ENCODE measurements around the gene ARHGAP28.

The ARHGAP28 gene

GRCh38 chr18:6950641-6951040, 221.1 kb downstream of the ARHGAP28 start:
- Histone ChIP-seq H3K79me2 (ENCODE audit: control insufficient read depth, low read length) (no peaks in the 10 kb centered on the region), H4K20me1 (ENCODE audit: control insufficient read depth, insufficient read depth, low read depth, low read length) (no peaks in the 10 kb centered on the region), H3F3A (ENCODE audit: control insufficient read depth, insufficient read depth) (no peaks in the 10 kb centered on the region), H3K4me3 (ENCODE audit: low read length) (no peak overlapping the region), H3K4me1 (ENCODE audit: control insufficient read depth, low read length) (no peaks in the 10 kb centered on the region), H3K9me2 (replicated peaks; ENCODE audit: control insufficient read depth, low read length) (no peaks in the 10 kb centered on the region), H3K36me3 (ENCODE audit: control insufficient read depth, low read length) (no peaks in the 10 kb centered on the region), H3K4me2 (ENCODE audit: low read length) (no peak overlapping the region), H3K27me3 (ENCODE audit: control insufficient read depth, low read length) (no peaks in the 10 kb centered on the region), H3K27ac (ENCODE audit: low read depth, low read length) (no peak overlapping the region), H3K9me3 (ENCODE audit: control insufficient read depth, insufficient read depth, low read length) (peaks cover 3% of the 10 kb centered on the region; the same call in 1 of the 2 replicates)
- TF ChIP-seq, protein P1, sequence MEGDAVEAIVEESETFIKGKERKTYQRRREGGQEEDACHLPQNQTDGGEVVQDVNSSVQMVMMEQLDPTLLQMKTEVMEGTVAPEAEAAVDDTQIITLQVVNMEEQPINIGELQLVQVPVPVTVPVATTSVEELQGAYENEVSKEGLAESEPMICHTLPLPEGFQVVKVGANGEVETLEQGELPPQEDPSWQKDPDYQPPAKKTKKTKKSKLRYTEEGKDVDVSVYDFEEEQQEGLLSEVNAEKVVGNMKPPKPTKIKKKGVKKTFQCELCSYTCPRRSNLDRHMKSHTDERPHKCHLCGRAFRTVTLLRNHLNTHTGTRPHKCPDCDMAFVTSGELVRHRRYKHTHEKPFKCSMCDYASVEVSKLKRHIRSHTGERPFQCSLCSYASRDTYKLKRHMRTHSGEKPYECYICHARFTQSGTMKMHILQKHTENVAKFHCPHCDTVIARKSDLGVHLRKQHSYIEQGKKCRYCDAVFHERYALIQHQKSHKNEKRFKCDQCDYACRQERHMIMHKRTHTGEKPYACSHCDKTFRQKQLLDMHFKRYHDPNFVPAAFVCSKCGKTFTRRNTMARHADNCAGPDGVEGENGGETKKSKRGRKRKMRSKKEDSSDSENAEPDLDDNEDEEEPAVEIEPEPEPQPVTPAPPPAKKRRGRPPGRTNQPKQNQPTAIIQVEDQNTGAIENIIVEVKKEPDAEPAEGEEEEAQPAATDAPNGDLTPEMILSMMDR (IDR thresholded peaks at IDR 0.05; ENCODE audit: low read depth, low read length, poor library complexity, severe bottlenecking), result no peak
- TF ChIP-seq EZH2phosphoT487 (IDR thresholded peaks at IDR 0.05; ENCODE audit: borderline replicate concordance, low read length), result no peak

DNA sequence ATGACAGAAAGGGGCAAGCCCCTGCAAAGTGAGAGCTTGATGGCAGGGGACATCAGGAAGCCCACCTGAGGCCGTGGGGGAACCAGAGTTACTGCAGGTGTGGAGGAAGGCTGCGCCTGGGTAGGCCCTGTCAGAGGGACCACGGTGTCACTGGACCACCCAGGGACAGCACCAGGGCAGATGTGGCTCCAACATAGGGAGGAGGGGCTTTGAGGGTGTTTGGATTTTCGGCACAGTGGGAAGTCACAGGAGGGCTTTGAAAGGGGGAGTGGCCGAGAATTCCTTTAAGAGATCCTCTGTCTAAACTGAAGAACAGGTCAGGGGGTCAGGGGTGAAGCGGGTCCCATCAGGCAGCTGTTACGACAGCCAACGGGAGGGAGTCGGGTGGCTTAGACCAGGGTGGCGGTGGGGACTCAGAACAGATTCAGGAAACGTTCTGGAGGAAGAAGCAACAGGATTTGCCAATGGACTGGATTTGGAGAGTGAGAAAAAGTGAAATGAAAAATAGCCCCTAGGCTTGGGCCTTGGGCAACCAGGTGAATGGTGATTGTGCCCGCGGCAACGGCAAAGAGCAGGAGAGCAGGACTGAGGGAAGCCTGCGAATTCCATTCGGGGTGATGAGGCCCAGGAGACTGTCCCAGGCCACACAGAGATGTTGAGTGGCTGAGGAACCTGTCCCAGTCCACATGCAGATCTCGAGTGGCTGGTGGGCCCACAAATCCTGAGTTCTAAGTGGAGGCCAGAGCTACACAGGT, 222.0 kb downstream of the ARHGAP28 start:
- no peaks in the 10 kb centered on the region for H3K79me2 ChIP-seq (ENCODE audit: control insufficient read depth, low read length)
- H3K9me3 ChIP-seq (ENCODE audit: control insufficient read depth, insufficient read depth, low read length), result peaks cover 3% of the 10 kb centered on the region; the same call in 1 of the 2 replicates
- no peaks in the 10 kb centered on the region for H3K36me3 ChIP-seq (ENCODE audit: control insufficient read depth, low read length)
- no peak overlapping the region for H3K4me3 ChIP-seq (ENCODE audit: low read length)
- TF ChIP-seq, protein P1 (IDR thresholded peaks at IDR 0.05; ENCODE audit: low read depth, low read length, poor library complexity, severe bottlenecking), result no peak
- TF ChIP-seq EZH2phosphoT487 (IDR thresholded peaks at IDR 0.05; ENCODE audit: borderline replicate concordance, low read length), result no peak
- no peaks in the 10 kb centered on the region for H3K9me2 ChIP-seq (replicated peaks; ENCODE audit: control insufficient read depth, low read length)
- H3K4me1 ChIP-seq (ENCODE audit: control insufficient read depth, low read length), result no peaks in the 10 kb centered on the region
- no peaks in the 10 kb centered on the region for H3K27me3 ChIP-seq (ENCODE audit: control insufficient read depth, low read length)
- no peak overlapping the region for H3K27ac ChIP-seq (ENCODE audit: low read depth, low read length)
- no peak overlapping the region for H3K4me2 ChIP-seq (ENCODE audit: low read length)
- no peaks in the 10 kb centered on the region for H4K20me1 ChIP-seq (ENCODE audit: control insufficient read depth, insufficient read depth, low read depth, low read length)
- H3F3A ChIP-seq (ENCODE audit: control insufficient read depth, insufficient read depth), result no peaks in the 10 kb centered on the region

DNA sequence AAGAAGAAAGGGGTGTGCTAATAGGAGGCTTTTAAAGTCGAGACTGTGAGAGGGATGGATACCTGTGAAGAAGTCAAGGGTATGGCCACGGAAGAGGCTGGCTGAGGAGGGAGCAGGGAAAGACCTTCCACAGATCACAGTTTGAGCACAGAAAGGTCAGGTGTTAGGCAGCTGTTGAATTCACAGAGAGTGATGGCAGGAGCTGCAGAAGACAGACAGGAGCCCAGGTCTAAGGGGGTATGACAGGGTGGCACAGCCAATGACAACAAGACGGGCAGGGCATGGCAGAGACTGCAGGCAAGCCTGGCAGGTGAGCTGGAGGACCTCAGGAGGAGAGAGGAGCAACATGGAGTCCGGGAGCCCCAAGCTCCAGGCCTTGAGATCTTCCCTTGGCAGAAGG, 225.0 kb downstream of the ARHGAP28 start:
- Histone ChIP-seq H4K20me1 (ENCODE audit: control insufficient read depth, insufficient read depth, low read depth, low read length) (no peaks in the 10 kb centered on the region), H3K36me3 (ENCODE audit: control insufficient read depth, low read length) (no peaks in the 10 kb centered on the region), H3K9me2 (replicated peaks; ENCODE audit: control insufficient read depth, low read length) (no peaks in the 10 kb centered on the region), H3K4me1 (ENCODE audit: control insufficient read depth, low read length) (no peaks in the 10 kb centered on the region), H3F3A (ENCODE audit: control insufficient read depth, insufficient read depth) (no peaks in the 10 kb centered on the region), H3K27ac (ENCODE audit: low read depth, low read length) (no peak overlapping the region), H3K9me3 (ENCODE audit: control insufficient read depth, insufficient read depth, low read length) (peaks cover 3% of the 10 kb centered on the region; the same call in 1 of the 2 replicates), H3K4me2 (ENCODE audit: low read length) (no peak overlapping the region), H3K4me3 (ENCODE audit: low read length) (no peak overlapping the region), H3K27me3 (ENCODE audit: control insufficient read depth, low read length) (no peaks in the 10 kb centered on the region), H3K79me2 (ENCODE audit: control insufficient read depth, low read length) (no peaks in the 10 kb centered on the region)
- TF ChIP-seq, protein P1 (IDR thresholded peaks at IDR 0.05; ENCODE audit: low read depth, low read length, poor library complexity, severe bottlenecking), result no peak
- TF ChIP-seq EZH2phosphoT487 (IDR thresholded peaks at IDR 0.05; ENCODE audit: borderline replicate concordance, low read length), result no peak
